WTC11 (cell line): Measurements from ENCODE around the gene RHBDD1. TPM values are rescaled to one million over a fixed set of nuclear protein-coding genes. Genes with fewer than 3 reads are reported as not detected.

Experiments used
- ATAC-seq: fragments of 200-7000 bp; cut with Tn5 transposase; 2 replicates; pipeline ENCODE4 v1.10.0; 2021; ENCODE audit warnings: mild to moderate bottlenecking, moderate library complexity
- CTCF ChIA-PET: fragments of 300-600 bp; sonication (Branson Sonifier 250); formaldehyde crosslinking; loops from one replicate; lab custom pipeline; 2021; ENCODE audit warnings: antibody characterized with exemption; lab: Charles Lee
- POLR2A ChIA-PET: fragments of 350-600 bp; sonication (Branson Sonifier 250); formaldehyde crosslinking; loops from one replicate; lab custom pipeline; 2021; ENCODE audit warnings: antibody characterized with exemption; lab: Charles Lee
- DNase-seq: peaks from one replicate; pipeline ENCODE4 v3.0.0; 2021; ENCODE audit warnings: low spot score
- H3K27ac Mint-ChIP-seq: 2 replicates; pipeline ENCODE4 v1.8.0; 2021; ENCODE audit warnings: mixed read lengths
- H3K27me3 Mint-ChIP-seq: 2 replicates; pipeline ENCODE4 v1.8.0; 2021; ENCODE audit warnings: low read depth, mild to moderate bottlenecking, moderate library complexity, mixed read lengths
- H3K36me3 Mint-ChIP-seq: 2 replicates; pipeline ENCODE4 v1.8.0; 2021; ENCODE audit warnings: mixed read lengths
- H3K4me1 Mint-ChIP-seq: 2 replicates; pipeline ENCODE4 v1.8.0; 2022; ENCODE audit warnings: mixed read lengths
- H3K4me3 Mint-ChIP-seq: 2 replicates; pipeline ENCODE4 v1.8.0; 2021; ENCODE audit warnings: mild to moderate bottlenecking, moderate library complexity, mixed read lengths
- H3K9me3 Mint-ChIP-seq: 2 replicates; pipeline ENCODE4 v1.8.0; 2021; ENCODE audit warnings: mixed read lengths
- JAZF1 ChIP-seq: fragments of 250-450 bp; sonication (Bioruptor Pico); IDR thresholded peaks from 2 replicates; pipeline ENCODE4 v1.9.0; 2021; ENCODE audit warnings: moderate library complexity, mild to moderate bottlenecking, inconsistent platforms
- JUN ChIP-seq: sonication (generic); formaldehyde crosslinking; IDR thresholded peaks from 2 replicates; pipeline ENCODE4 v1.8.0; 2023; ENCODE audit warnings: mild to moderate bottlenecking, missing genetic modification reagents
- KAT7 ChIP-seq: sonication (generic); formaldehyde crosslinking; IDR thresholded peaks from 2 replicates; pipeline ENCODE4 v1.8.1; 2023; ENCODE audit warnings: missing genetic modification reagents, mild to moderate bottlenecking, borderline replicate concordance
- PRRX2 ChIP-seq: fragments of 250-450 bp; sonication (Bioruptor Pico); IDR thresholded peaks from 2 replicates; pipeline ENCODE4 v1.8.0; 2021; ENCODE audit warnings: mild to moderate bottlenecking
- ZNF263 ChIP-seq: sonication (generic); formaldehyde crosslinking; IDR thresholded peaks from 2 replicates; pipeline ENCODE4 v1.8.1; 2022; ENCODE audit warnings: low read depth, mild to moderate bottlenecking, moderate library complexity, missing genetic modification reagents
- total RNA-seq: library from RNA; stranded (reverse); gene quantifications from 3 replicates; pipeline ENCODE4 v1.2.3, GENCODE V29; 2021
- TF ChIP-seq, protein P1 (sequence below): sonication (generic); formaldehyde crosslinking; IDR thresholded peaks from 2 replicates; pipeline ENCODE4 v1.8.1; 2023; ENCODE audit warnings: mild to moderate bottlenecking, missing genetic modification reagents, borderline replicate concordance
- TF ChIP-seq, protein P2 (sequence below): sonication (generic); formaldehyde crosslinking; IDR thresholded peaks from 2 replicates; pipeline ENCODE4 v1.8.0; 2023; ENCODE audit warnings: missing genetic modification reagents, mild to moderate bottlenecking, borderline replicate concordance
- TF ChIP-seq, protein P3 (sequence below): sonication (generic); formaldehyde crosslinking; conservative IDR thresholded peaks from 2 replicates; pipeline ENCODE4 v1.8.1; 2023; ENCODE audit warnings: mild to moderate bottlenecking, low read depth, missing genetic modification reagents, moderate library complexity
- TF ChIP-seq, protein P4 (sequence below): fragments of 250-450 bp; sonication (Bioruptor Pico); IDR thresholded peaks from 2 replicates; pipeline ENCODE4 v1.9.0; 2021; ENCODE audit warnings: mild to moderate bottlenecking
- TF ChIP-seq, protein P5 (sequence below): fragments of 250-450 bp; sonication (Bioruptor Pico); IDR thresholded peaks from 2 replicates; pipeline ENCODE4 v1.9.0; 2021; ENCODE audit warnings: mild to moderate bottlenecking, borderline replicate concordance
- TF ChIP-seq, protein P6 (sequence below): sonication (generic); formaldehyde crosslinking; IDR thresholded peaks from 2 replicates; pipeline ENCODE4 v1.8.0; 2023; ENCODE audit warnings: mild to moderate bottlenecking, missing genetic modification reagents

Gene RHBDD1
- total RNA-seq, 1 experiment from 2014 or later: 25.7 TPM

DNA sequence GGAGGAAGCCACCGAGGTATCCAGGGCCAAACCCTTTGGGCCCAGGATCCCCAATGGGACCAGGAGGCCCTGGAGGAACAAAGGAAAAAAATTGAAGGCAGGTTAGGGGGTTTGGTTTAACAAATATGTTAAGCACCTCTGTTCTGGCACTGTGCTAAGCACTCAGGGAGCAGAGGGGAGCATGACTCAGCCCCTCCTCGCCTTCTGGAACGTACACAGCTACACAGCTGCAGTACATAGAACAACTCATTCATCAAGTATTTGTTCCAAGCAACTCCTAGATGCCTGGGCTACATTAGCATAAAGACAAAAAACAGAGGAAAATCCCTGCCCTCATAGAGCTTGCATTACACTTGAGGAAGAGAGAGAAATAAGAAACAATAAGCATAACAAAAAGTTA lies 174.6 kb downstream of the RHBDD1 start (continued):
- TF ChIP-seq, protein P1, sequence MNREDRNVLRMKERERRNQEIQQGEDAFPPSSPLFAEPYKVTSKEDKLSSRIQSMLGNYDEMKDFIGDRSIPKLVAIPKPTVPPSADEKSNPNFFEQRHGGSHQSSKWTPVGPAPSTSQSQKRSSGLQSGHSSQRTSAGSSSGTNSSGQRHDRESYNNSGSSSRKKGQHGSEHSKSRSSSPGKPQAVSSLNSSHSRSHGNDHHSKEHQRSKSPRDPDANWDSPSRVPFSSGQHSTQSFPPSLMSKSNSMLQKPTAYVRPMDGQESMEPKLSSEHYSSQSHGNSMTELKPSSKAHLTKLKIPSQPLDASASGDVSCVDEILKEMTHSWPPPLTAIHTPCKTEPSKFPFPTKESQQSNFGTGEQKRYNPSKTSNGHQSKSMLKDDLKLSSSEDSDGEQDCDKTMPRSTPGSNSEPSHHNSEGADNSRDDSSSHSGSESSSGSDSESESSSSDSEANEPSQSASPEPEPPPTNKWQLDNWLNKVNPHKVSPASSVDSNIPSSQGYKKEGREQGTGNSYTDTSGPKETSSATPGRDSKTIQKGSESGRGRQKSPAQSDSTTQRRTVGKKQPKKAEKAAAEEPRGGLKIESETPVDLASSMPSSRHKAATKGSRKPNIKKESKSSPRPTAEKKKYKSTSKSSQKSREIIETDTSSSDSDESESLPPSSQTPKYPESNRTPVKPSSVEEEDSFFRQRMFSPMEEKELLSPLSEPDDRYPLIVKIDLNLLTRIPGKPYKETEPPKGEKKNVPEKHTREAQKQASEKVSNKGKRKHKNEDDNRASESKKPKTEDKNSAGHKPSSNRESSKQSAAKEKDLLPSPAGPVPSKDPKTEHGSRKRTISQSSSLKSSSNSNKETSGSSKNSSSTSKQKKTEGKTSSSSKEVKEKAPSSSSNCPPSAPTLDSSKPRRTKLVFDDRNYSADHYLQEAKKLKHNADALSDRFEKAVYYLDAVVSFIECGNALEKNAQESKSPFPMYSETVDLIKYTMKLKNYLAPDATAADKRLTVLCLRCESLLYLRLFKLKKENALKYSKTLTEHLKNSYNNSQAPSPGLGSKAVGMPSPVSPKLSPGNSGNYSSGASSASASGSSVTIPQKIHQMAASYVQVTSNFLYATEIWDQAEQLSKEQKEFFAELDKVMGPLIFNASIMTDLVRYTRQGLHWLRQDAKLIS (CRISPR knock-in tag): no peak
- TF ChIP-seq, protein P2, sequence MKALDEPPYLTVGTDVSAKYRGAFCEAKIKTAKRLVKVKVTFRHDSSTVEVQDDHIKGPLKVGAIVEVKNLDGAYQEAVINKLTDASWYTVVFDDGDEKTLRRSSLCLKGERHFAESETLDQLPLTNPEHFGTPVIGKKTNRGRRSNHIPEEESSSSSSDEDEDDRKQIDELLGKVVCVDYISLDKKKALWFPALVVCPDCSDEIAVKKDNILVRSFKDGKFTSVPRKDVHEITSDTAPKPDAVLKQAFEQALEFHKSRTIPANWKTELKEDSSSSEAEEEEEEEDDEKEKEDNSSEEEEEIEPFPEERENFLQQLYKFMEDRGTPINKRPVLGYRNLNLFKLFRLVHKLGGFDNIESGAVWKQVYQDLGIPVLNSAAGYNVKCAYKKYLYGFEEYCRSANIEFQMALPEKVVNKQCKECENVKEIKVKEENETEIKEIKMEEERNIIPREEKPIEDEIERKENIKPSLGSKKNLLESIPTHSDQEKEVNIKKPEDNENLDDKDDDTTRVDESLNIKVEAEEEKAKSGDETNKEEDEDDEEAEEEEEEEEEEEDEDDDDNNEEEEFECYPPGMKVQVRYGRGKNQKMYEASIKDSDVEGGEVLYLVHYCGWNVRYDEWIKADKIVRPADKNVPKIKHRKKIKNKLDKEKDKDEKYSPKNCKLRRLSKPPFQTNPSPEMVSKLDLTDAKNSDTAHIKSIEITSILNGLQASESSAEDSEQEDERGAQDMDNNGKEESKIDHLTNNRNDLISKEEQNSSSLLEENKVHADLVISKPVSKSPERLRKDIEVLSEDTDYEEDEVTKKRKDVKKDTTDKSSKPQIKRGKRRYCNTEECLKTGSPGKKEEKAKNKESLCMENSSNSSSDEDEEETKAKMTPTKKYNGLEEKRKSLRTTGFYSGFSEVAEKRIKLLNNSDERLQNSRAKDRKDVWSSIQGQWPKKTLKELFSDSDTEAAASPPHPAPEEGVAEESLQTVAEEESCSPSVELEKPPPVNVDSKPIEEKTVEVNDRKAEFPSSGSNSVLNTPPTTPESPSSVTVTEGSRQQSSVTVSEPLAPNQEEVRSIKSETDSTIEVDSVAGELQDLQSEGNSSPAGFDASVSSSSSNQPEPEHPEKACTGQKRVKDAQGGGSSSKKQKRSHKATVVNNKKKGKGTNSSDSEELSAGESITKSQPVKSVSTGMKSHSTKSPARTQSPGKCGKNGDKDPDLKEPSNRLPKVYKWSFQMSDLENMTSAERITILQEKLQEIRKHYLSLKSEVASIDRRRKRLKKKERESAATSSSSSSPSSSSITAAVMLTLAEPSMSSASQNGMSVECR (CRISPR knock-in tag): no peak
- TF ChIP-seq, protein P3, sequence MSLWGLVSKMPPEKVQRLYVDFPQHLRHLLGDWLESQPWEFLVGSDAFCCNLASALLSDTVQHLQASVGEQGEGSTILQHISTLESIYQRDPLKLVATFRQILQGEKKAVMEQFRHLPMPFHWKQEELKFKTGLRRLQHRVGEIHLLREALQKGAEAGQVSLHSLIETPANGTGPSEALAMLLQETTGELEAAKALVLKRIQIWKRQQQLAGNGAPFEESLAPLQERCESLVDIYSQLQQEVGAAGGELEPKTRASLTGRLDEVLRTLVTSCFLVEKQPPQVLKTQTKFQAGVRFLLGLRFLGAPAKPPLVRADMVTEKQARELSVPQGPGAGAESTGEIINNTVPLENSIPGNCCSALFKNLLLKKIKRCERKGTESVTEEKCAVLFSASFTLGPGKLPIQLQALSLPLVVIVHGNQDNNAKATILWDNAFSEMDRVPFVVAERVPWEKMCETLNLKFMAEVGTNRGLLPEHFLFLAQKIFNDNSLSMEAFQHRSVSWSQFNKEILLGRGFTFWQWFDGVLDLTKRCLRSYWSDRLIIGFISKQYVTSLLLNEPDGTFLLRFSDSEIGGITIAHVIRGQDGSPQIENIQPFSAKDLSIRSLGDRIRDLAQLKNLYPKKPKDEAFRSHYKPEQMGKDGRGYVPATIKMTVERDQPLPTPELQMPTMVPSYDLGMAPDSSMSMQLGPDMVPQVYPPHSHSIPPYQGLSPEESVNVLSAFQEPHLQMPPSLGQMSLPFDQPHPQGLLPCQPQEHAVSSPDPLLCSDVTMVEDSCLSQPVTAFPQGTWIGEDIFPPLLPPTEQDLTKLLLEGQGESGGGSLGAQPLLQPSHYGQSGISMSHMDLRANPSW: no peak

DNA sequence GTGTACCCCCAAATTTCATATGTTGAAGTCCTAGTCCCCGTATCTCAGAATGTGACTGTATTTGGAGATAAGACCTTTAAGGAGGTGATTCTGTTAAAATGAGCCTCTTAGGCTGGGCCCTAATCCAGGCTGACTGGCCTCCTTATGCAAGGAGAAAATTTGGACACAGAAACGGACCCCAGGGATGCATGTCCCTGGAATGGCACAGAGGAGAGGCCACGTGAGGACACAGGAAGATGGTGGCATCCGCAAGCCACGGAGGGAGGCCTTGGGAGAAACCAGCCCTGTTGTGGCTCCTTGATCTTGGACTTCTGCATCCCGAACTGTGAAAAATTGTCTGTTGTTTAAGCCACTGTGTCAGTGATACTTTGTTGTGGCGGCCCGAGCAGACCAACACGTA lies 177.5 kb downstream of the RHBDD1 start:
- Mint-ChIP-seq H3K27me3 (no peaks in the 10 kb centered on the region), H3K36me3 (no peaks in the 10 kb centered on the region), H3K4me1 (no peaks in the 10 kb centered on the region), H3K27ac (no peak overlapping the region), H3K9me3 (0 out of 2 replicates have a peak, but pooled peaks cover 9% of the 10 kb centered on the region), H3K4me3 (no peak overlapping the region)
- POLR2A ChIA-PET: no interaction called here
- no peak for ATAC-seq
- CTCF ChIA-PET: no interaction called here
- no peak for DNase-seq
- TF ChIP-seq KAT7 (no peak), JUN (CRISPR knock-in tag) (no peak), JAZF1 (CRISPR knock-in tag) (no peak), PRRX2 (CRISPR knock-in tag) (no peak), ZNF263 (CRISPR knock-in tag) (no peak)
- TF ChIP-seq, protein P3: no peak
- TF ChIP-seq, protein P4, sequence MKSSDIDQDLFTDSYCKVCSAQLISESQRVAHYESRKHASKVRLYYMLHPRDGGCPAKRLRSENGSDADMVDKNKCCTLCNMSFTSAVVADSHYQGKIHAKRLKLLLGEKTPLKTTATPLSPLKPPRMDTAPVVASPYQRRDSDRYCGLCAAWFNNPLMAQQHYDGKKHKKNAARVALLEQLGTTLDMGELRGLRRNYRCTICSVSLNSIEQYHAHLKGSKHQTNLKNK: no peak
- TF ChIP-seq, protein P5, sequence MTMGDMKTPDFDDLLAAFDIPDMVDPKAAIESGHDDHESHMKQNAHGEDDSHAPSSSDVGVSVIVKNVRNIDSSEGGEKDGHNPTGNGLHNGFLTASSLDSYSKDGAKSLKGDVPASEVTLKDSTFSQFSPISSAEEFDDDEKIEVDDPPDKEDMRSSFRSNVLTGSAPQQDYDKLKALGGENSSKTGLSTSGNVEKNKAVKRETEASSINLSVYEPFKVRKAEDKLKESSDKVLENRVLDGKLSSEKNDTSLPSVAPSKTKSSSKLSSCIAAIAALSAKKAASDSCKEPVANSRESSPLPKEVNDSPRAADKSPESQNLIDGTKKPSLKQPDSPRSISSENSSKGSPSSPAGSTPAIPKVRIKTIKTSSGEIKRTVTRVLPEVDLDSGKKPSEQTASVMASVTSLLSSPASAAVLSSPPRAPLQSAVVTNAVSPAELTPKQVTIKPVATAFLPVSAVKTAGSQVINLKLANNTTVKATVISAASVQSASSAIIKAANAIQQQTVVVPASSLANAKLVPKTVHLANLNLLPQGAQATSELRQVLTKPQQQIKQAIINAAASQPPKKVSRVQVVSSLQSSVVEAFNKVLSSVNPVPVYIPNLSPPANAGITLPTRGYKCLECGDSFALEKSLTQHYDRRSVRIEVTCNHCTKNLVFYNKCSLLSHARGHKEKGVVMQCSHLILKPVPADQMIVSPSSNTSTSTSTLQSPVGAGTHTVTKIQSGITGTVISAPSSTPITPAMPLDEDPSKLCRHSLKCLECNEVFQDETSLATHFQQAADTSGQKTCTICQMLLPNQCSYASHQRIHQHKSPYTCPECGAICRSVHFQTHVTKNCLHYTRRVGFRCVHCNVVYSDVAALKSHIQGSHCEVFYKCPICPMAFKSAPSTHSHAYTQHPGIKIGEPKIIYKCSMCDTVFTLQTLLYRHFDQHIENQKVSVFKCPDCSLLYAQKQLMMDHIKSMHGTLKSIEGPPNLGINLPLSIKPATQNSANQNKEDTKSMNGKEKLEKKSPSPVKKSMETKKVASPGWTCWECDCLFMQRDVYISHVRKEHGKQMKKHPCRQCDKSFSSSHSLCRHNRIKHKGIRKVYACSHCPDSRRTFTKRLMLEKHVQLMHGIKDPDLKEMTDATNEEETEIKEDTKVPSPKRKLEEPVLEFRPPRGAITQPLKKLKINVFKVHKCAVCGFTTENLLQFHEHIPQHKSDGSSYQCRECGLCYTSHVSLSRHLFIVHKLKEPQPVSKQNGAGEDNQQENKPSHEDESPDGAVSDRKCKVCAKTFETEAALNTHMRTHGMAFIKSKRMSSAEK (CRISPR knock-in tag): no peak
- TF ChIP-seq, protein P6, sequence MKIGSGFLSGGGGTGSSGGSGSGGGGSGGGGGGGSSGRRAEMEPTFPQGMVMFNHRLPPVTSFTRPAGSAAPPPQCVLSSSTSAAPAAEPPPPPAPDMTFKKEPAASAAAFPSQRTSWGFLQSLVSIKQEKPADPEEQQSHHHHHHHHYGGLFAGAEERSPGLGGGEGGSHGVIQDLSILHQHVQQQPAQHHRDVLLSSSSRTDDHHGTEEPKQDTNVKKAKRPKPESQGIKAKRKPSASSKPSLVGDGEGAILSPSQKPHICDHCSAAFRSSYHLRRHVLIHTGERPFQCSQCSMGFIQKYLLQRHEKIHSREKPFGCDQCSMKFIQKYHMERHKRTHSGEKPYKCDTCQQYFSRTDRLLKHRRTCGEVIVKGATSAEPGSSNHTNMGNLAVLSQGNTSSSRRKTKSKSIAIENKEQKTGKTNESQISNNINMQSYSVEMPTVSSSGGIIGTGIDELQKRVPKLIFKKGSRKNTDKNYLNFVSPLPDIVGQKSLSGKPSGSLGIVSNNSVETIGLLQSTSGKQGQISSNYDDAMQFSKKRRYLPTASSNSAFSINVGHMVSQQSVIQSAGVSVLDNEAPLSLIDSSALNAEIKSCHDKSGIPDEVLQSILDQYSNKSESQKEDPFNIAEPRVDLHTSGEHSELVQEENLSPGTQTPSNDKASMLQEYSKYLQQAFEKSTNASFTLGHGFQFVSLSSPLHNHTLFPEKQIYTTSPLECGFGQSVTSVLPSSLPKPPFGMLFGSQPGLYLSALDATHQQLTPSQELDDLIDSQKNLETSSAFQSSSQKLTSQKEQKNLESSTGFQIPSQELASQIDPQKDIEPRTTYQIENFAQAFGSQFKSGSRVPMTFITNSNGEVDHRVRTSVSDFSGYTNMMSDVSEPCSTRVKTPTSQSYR (CRISPR knock-in tag): no peak
